ENCODE measurements around the gene ATP6V1C2.

GRCh38 chr2:10741139-10741538 lies 19.7 kb downstream of the ATP6V1C2 start:
- TF ChIP-seq, protein P1, sequence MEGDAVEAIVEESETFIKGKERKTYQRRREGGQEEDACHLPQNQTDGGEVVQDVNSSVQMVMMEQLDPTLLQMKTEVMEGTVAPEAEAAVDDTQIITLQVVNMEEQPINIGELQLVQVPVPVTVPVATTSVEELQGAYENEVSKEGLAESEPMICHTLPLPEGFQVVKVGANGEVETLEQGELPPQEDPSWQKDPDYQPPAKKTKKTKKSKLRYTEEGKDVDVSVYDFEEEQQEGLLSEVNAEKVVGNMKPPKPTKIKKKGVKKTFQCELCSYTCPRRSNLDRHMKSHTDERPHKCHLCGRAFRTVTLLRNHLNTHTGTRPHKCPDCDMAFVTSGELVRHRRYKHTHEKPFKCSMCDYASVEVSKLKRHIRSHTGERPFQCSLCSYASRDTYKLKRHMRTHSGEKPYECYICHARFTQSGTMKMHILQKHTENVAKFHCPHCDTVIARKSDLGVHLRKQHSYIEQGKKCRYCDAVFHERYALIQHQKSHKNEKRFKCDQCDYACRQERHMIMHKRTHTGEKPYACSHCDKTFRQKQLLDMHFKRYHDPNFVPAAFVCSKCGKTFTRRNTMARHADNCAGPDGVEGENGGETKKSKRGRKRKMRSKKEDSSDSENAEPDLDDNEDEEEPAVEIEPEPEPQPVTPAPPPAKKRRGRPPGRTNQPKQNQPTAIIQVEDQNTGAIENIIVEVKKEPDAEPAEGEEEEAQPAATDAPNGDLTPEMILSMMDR (IDR thresholded peaks at IDR 0.05): no peak
- TF ChIP-seq POLR2A (IDR thresholded peaks at IDR 0.05): no peak
